H1 (cell line): ENCODE measurements around the gene CELSR1. TPM values are rescaled to one million over a fixed set of nuclear protein-coding genes. Genes with fewer than 3 reads are reported as not detected.

Experiments used
- BCL11A ChIP-seq, 2 experiments: IDR thresholded peaks; one replicate each; pipeline ENCODE4 v1.6.1; 2011; ENCODE audit warnings: low read depth in 2 of 2, low read length in 2 of 2, mild to moderate bottlenecking in 2 of 2
- CBX5 ChIP-seq: fragments of 300-800, 300-1000 bp; sonication (generic); IDR thresholded peaks from 2 replicates; pipeline ENCODE4 v1.7.1; 2016; ENCODE audit warnings: antibody characterized with exemption, low read length, low read depth
- CBX8 ChIP-seq: fragments of 300-800, 300-1000 bp; sonication (generic); IDR thresholded peaks from 2 replicates; pipeline ENCODE4 v1.7.1; 2016; ENCODE audit warnings: low read depth, low read length, borderline replicate concordance
- CHD1 ChIP-seq: IDR thresholded peaks from 2 replicates; pipeline ENCODE4 v1.6.1; 2012; ENCODE audit warnings: low read depth, low read length, improper control_type of control experiment
- EZH2 ChIP-seq: fragments of 200-600 bp; sonication (generic); IDR thresholded peaks from 2 replicates; pipeline ENCODE4 v1.7.1; 2012; ENCODE audit warnings: low read depth, mild to moderate bottlenecking, moderate library complexity, low read length, inconsistent platforms; ENCODE audit not compliant: severe bottlenecking
- MAFK ChIP-seq: IDR thresholded peaks from 2 replicates; pipeline ENCODE4 v1.6.1; 2012; ENCODE audit warnings: low read depth, mild to moderate bottlenecking, improper control_type of control experiment, low read length
- SUZ12 ChIP-seq: fragments of 200-600 bp; sonication (generic); IDR thresholded peaks from 2 replicates; pipeline ENCODE4 v1.6.1; 2012; ENCODE audit warnings: mild to moderate bottlenecking, inconsistent platforms, low read length, moderate library complexity, mixed read lengths
- TAF1 ChIP-seq: IDR thresholded peaks from 2 replicates; pipeline ENCODE4 v1.6.1; 2011; ENCODE audit warnings: mild to moderate bottlenecking, low read depth, low read length
- TCF12 ChIP-seq: IDR thresholded peaks from 2 replicates; pipeline ENCODE4 v1.6.1; 2011; ENCODE audit warnings: low read depth, mild to moderate bottlenecking, low read length
- polyA plus RNA-seq, 7 experiments: library from polyadenylated mRNA; depleted of rRNA in 3 of 7; stranded (reverse) in 5 of 7; unstranded in 2 of 7; fragments of >200 nt in 5 of 7; fragments of 200-250 nt in 2 of 7; gene quantifications; 1 replicate in 5 of 7; 2 replicates in 1 of 7; 4 replicates in 1 of 7; pipeline versions ENCODE4 v1.2.1 to v1.2.3, GENCODE V29; 2011 to 2013; ENCODE audit warnings: missing spikeins in 2 of 7, mixed read lengths in 2 of 7
- total RNA-seq: library from RNA; stranded (reverse); fragmentation: NEBNext Ultra II Directional; extraction: Animal tissue kit (Norgen Biotek cat#: 25700); gene quantifications from 2 replicates; pipeline ENCODE4 v1.2.1, GENCODE V29; 2021
- TF ChIP-seq, protein P1 (sequence below): fragments of 300-600 bp; sonication (generic); IDR thresholded peaks from 2 replicates; pipeline ENCODE4 v1.7.1; 2012; ENCODE audit warnings: low read length, moderate library complexity, mild to moderate bottlenecking, inconsistent platforms; ENCODE audit not compliant: insufficient replicate concordance

The CELSR1 gene
- total and polyA plus RNA-seq, 2 of the 8 experiments (the other 6 are each of a cell fraction or from before 2014, with no cell fraction given): 9.0 to 12.4 TPM

DNA sequence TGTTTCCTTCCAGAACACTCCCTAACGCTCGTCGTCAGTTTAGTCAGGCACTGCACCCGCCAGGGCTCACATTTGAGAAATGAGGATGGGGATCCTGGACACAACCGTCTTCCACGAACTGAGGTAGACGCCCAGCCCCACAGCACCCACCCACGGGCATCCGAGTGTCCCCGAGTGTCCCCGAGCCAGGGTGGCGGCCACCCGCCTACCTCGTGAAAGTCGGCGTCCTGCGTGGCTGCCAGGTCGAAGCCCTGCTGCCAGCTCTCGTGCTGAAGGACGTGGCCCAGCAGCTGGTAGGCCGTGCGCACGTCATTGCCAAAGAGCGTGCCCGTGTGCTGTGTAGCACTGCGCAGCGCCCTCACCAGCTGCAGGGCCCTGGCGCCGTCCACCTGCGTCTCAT lies 148.3 kb downstream of the CELSR1 start (continued):
- TF ChIP-seq, protein P1, sequence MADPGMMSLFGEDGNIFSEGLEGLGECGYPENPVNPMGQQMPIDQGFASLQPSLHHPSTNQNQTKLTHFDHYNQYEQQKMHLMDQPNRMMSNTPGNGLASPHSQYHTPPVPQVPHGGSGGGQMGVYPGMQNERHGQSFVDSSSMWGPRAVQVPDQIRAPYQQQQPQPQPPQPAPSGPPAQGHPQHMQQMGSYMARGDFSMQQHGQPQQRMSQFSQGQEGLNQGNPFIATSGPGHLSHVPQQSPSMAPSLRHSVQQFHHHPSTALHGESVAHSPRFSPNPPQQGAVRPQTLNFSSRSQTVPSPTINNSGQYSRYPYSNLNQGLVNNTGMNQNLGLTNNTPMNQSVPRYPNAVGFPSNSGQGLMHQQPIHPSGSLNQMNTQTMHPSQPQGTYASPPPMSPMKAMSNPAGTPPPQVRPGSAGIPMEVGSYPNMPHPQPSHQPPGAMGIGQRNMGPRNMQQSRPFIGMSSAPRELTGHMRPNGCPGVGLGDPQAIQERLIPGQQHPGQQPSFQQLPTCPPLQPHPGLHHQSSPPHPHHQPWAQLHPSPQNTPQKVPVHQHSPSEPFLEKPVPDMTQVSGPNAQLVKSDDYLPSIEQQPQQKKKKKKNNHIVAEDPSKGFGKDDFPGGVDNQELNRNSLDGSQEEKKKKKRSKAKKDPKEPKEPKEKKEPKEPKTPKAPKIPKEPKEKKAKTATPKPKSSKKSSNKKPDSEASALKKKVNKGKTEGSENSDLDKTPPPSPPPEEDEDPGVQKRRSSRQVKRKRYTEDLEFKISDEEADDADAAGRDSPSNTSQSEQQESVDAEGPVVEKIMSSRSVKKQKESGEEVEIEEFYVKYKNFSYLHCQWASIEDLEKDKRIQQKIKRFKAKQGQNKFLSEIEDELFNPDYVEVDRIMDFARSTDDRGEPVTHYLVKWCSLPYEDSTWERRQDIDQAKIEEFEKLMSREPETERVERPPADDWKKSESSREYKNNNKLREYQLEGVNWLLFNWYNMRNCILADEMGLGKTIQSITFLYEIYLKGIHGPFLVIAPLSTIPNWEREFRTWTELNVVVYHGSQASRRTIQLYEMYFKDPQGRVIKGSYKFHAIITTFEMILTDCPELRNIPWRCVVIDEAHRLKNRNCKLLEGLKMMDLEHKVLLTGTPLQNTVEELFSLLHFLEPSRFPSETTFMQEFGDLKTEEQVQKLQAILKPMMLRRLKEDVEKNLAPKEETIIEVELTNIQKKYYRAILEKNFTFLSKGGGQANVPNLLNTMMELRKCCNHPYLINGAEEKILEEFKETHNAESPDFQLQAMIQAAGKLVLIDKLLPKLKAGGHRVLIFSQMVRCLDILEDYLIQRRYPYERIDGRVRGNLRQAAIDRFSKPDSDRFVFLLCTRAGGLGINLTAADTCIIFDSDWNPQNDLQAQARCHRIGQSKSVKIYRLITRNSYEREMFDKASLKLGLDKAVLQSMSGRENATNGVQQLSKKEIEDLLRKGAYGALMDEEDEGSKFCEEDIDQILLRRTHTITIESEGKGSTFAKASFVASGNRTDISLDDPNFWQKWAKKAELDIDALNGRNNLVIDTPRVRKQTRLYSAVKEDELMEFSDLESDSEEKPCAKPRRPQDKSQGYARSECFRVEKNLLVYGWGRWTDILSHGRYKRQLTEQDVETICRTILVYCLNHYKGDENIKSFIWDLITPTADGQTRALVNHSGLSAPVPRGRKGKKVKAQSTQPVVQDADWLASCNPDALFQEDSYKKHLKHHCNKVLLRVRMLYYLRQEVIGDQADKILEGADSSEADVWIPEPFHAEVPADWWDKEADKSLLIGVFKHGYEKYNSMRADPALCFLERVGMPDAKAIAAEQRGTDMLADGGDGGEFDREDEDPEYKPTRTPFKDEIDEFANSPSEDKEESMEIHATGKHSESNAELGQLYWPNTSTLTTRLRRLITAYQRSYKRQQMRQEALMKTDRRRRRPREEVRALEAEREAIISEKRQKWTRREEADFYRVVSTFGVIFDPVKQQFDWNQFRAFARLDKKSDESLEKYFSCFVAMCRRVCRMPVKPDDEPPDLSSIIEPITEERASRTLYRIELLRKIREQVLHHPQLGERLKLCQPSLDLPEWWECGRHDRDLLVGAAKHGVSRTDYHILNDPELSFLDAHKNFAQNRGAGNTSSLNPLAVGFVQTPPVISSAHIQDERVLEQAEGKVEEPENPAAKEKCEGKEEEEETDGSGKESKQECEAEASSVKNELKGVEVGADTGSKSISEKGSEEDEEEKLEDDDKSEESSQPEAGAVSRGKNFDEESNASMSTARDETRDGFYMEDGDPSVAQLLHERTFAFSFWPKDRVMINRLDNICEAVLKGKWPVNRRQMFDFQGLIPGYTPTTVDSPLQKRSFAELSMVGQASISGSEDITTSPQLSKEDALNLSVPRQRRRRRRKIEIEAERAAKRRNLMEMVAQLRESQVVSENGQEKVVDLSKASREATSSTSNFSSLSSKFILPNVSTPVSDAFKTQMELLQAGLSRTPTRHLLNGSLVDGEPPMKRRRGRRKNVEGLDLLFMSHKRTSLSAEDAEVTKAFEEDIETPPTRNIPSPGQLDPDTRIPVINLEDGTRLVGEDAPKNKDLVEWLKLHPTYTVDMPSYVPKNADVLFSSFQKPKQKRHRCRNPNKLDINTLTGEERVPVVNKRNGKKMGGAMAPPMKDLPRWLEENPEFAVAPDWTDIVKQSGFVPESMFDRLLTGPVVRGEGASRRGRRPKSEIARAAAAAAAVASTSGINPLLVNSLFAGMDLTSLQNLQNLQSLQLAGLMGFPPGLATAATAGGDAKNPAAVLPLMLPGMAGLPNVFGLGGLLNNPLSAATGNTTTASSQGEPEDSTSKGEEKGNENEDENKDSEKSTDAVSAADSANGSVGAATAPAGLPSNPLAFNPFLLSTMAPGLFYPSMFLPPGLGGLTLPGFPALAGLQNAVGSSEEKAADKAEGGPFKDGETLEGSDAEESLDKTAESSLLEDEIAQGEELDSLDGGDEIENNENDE: no peak
- TF ChIP-seq SUZ12 (no peak), CBX8 (no peak), TAF1 (no peak), CBX5 (no peak), TCF12 (no peak), EZH2 (no peak), BCL11A (IDR thresholded peaks at IDR 0.05; ENCODE audit: low read depth in 2 of 2, low read length in 2 of 2) (no peak), MAFK (no peak), CHD1 (no peak)
